Erythroblast (primary cell): ENCODE data around the gene OSBPL5.

ENCODE experiments used
- GATA1 ChIP-seq: IDR thresholded peaks from 2 replicates; pipeline ENCODE4 v1.6.1; 2011; ENCODE audit warnings: low read depth, mild to moderate bottlenecking, control low read depth, low read length, moderate library complexity
- POLR2A ChIP-seq: IDR thresholded peaks from 2 replicates; pipeline ENCODE4 v1.6.1; 2011; ENCODE audit warnings: mild to moderate bottlenecking, low read length

- TF ChIP-seq POLR2A (no peak), GATA1 (no peak)
These were observed 15.3 kb downstream of the OSBPL5 start for GRCh38 chr11:3149852-3150188.
